Ectodermal cell (in vitro differentiated cells): Measurements from ENCODE around the gene AAK1.
"Not testable (repeated sequence)": the region's sequence is repeated elsewhere in the genome, so short reads cannot be mapped to it uniquely, and the experiment has no call there.

Experiments used
- H3K27ac ChIP-seq: 2 replicates; pipeline ENCODE4 v1.7.0; 2013; ENCODE audit warnings: mild to moderate bottlenecking, low read depth, low read length; ENCODE audit not compliant: insufficient read depth, poor library complexity, severe bottlenecking
- H3K27me3 ChIP-seq: 2 replicates; pipeline ENCODE4 v1.7.0; 2013; ENCODE audit warnings: mild to moderate bottlenecking, low read length; ENCODE audit not compliant: insufficient read depth, control insufficient read depth, poor library complexity, severe bottlenecking
- H3K36me3 ChIP-seq: one replicate; pipeline ENCODE4 v1.7.0; 2013; ENCODE audit warnings: low read length; ENCODE audit not compliant: control insufficient read depth, insufficient read depth
- H3K4me1 ChIP-seq: one replicate; pipeline ENCODE4 v1.7.0; 2013; ENCODE audit warnings: low read length; ENCODE audit not compliant: control insufficient read depth, insufficient read depth
- H3K4me3 ChIP-seq: 2 replicates; pipeline ENCODE4 v1.7.0; 2013; ENCODE audit warnings: low read depth, low read length, control low read depth; ENCODE audit not compliant: insufficient read depth
- H3K9me3 ChIP-seq: 2 replicates; pipeline ENCODE4 v1.7.0; 2013; ENCODE audit warnings: mild to moderate bottlenecking, low read length, moderate library complexity; ENCODE audit not compliant: control insufficient read depth
- WGBS, 2 experiments: methylation state at CpG; one replicate each; pipeline ENCODE4 v1.1.7; 2013; ENCODE audit warnings: missing lambda C conversion rate in 2 of 2; 5-methylcytosine and 5-hydroxymethylcytosine counted together

Gene AAK1

DNA sequence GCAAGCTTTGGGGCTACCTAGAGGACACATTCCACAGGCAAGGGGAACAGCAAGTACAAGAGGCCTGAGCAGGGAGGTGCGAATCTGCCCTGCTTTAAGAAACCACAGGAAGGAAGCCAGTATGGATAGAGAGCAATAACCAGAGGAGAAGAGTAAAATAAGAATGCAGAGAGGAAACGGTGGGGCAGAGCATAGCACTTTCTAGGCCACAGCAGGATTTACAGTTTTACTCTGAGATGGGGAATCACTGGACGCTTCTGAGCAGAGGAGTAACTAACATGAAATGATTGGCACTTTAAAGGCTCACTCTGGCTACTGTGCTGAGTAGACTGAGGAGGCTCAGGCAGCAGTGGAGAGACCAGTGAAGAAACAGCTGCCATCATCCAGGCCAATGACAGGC, 23.8 kb downstream of the AAK1 start:
- Histone ChIP-seq H3K36me3 (no peaks in the 10 kb centered on the region), H3K4me1 (no peaks in the 10 kb centered on the region), H3K27ac (no peak overlapping the region), H3K27me3 (no peaks in the 10 kb centered on the region), H3K9me3 (no peaks in the 10 kb centered on the region), H3K4me3 (no peak overlapping the region)
- 86% methylated on average over 3 of the region's 3 CpGs for WGBS, 2 experiments

GRCh38 chr2:69618362-69618761, 25.2 kb downstream of the AAK1 start:
- no peaks in the 10 kb centered on the region for H3K4me1 ChIP-seq
- no peaks in the 10 kb centered on the region for H3K36me3 ChIP-seq
- H3K9me3 ChIP-seq, result no peaks in the 10 kb centered on the region
- H3K27me3 ChIP-seq, result no peaks in the 10 kb centered on the region
- 87 to 89% methylated on average over 5 of the region's 5 CpGs for WGBS, 2 experiments
- no peak overlapping the region for H3K4me3 ChIP-seq
- H3K27ac ChIP-seq, result no peak overlapping the region

DNA sequence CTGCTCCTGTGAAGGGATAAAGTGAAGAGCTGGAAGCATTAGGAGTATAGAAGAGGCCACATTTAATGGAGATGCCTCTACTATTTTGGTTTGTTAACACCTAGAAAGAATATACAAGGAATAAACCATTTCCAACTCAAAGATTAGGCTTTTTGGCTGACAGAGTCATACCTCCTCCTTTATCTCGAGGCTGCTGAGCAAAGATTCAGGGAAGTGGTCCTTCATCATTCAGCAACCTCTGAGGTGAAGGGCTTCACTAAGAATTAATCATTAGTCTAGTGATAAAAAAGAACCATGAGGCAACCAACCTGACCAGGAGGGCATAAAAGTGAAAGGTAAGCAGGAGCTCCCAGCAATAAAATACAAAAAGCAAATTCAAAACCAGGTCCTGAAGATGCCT, 25.8 kb downstream of the AAK1 start:
- Histone ChIP-seq H3K27me3 (no peaks in the 10 kb centered on the region), H3K36me3 (no peaks in the 10 kb centered on the region), H3K4me1 (no peaks in the 10 kb centered on the region), H3K27ac (no peak overlapping the region), H3K4me3 (no peak overlapping the region), H3K9me3 (no peaks in the 10 kb centered on the region)
- 100% methylated on average over 1 of the region's 1 CpG for WGBS, 2 experiments

DNA sequence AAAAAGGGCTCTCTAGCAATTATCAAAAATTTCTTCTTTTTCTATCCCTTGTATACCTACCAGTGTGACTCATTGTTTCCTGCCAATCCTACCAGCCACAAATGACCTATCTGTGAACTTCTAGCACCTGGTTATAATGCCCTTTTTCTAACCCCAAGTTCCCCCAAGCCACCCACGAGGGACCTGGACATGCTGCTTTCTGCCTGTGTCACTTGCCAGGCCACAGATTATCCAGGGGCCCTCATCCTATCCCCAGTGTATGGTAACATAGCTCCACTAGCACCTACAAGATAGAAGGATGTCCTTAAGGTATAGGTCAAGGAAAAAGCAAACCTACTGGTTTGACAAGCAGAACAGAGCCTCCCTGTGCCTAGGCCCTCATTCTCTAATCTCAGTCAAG, 26.8 kb downstream of the AAK1 start:
- H3K9me3 ChIP-seq, result no peaks in the 10 kb centered on the region
- 89 to 95% methylated on average over 1 of the region's 1 CpG for WGBS, 2 experiments
- no peak overlapping the region for H3K4me3 ChIP-seq
- H3K27me3 ChIP-seq, result no peaks in the 10 kb centered on the region
- no peaks in the 10 kb centered on the region for H3K36me3 ChIP-seq
- H3K4me1 ChIP-seq, result no peaks in the 10 kb centered on the region
- no peak overlapping the region for H3K27ac ChIP-seq

GRCh38 chr2:69615969-69616368, 27.6 kb downstream of the AAK1 start:
- H3K27ac ChIP-seq, result no peak overlapping the region
- H3K36me3 ChIP-seq, result no peaks in the 10 kb centered on the region
- WGBS, 2 experiments, result 97 to 99% methylated on average over 4 of the region's 4 CpGs
- H3K4me3 ChIP-seq, result no peak overlapping the region
- no peaks in the 10 kb centered on the region for H3K4me1 ChIP-seq
- no peaks in the 10 kb centered on the region for H3K27me3 ChIP-seq
- H3K9me3 ChIP-seq, result no peaks in the 10 kb centered on the region

DNA sequence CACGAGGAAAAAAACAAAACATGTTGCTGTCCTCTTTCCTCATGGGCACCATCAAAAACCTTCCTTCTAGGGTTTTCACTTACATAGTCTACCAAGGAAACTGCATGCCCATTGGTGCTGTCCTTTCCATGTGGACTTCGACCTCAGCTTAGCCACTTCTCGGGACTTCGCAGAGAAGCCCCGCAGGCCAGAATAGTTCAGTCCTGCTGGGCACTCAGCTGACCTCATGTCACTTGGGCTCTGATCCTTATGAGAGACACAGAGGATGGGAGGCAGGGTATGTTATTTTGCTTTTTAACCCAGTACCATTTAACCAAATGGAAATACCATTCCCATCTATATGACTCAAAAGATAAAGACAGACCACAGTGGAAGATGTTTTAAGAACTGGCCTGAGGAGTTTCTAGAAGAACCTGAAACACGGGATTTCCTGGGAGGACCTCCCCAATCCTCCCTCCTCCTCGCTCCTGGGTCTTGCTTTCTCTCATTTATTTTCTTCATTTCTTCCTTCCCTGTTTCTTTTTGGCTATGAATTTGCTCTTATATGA, 28.4 kb downstream of the AAK1 start:
- Histone ChIP-seq H3K36me3 (no peaks in the 10 kb centered on the region), H3K9me3 (no peaks in the 10 kb centered on the region), H3K4me1 (no peaks in the 10 kb centered on the region), H3K27me3 (no peaks in the 10 kb centered on the region), H3K4me3 (no peak overlapping the region), H3K27ac (no peak overlapping the region)
- 94% methylated on average over 7 of the region's 7 CpGs for WGBS, 2 experiments

- Histone ChIP-seq H3K27ac (no peak overlapping the region), H3K9me3 (no peaks in the 10 kb centered on the region), H3K4me1 (no peaks in the 10 kb centered on the region), H3K36me3 (no peaks in the 10 kb centered on the region), H3K4me3 (no peak overlapping the region), H3K27me3 (no peaks in the 10 kb centered on the region)
Measured at GRCh38 chr2:69612707-69613106, 30.8 kb downstream of the AAK1 start.

- 96 to 97% methylated on average over 3 of the region's 3 CpGs for WGBS, 2 experiments
- no peaks in the 10 kb centered on the region for H3K4me1 ChIP-seq
- no peak overlapping the region for H3K27ac ChIP-seq
- H3K9me3 ChIP-seq, result no peaks in the 10 kb centered on the region
- H3K4me3 ChIP-seq, result no peak overlapping the region
- no peaks in the 10 kb centered on the region for H3K36me3 ChIP-seq
- no peaks in the 10 kb centered on the region for H3K27me3 ChIP-seq
Measured at GRCh38 chr2:69612200-69612599, 31.3 kb downstream of the AAK1 start.

- H3K4me3 ChIP-seq, result no peak overlapping the region
- H3K4me1 ChIP-seq, result no peaks in the 10 kb centered on the region
- H3K27me3 ChIP-seq, result no peaks in the 10 kb centered on the region
- peaks cover 3% of the 10 kb centered on the region for H3K36me3 ChIP-seq
- H3K9me3 ChIP-seq, result no peaks in the 10 kb centered on the region
- H3K27ac ChIP-seq, result no peak overlapping the region
- 84 to 86% methylated on average over 2 of the region's 2 CpGs for WGBS, 2 experiments
Measured at GRCh38 chr2:69608109-69608508, 35.4 kb downstream of the AAK1 start.

GRCh38 chr2:69606771-69607170, 36.8 kb downstream of the AAK1 start:
- not testable (repeated sequence) for H3K4me3 ChIP-seq, H3K4me1 ChIP-seq, H3K27ac ChIP-seq, H3K9me3 ChIP-seq, H3K36me3 ChIP-seq, H3K27me3 ChIP-seq
- 90 to 93% methylated on average over 7 of the region's 7 CpGs for WGBS, 2 experiments

DNA sequence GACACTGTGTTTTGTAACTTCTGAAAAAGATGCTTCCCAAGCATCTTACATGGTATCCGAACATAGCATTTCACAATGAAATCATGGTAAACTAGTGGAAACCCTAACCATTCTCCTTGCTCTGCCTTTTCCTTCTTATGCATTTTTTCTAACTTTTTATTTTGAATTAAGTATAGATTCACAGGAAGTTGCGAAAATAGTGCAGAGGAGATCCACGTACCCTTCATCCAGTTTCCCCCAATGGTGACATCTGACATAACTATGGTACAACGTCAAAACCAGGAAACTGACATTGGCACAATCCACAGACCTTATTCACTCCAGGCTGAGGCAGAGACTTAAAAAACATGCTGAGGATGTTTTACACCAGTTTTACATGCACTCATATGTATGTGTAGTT, 38.3 kb downstream of the AAK1 start:
- Histone ChIP-seq H3K27ac (no peak overlapping the region), H3K36me3 (peaks cover 3% of the 10 kb centered on the region), H3K4me3 (no peak overlapping the region), H3K27me3 (no peaks in the 10 kb centered on the region), H3K9me3 (no peaks in the 10 kb centered on the region), H3K4me1 (no peaks in the 10 kb centered on the region)
- 96 to 97% methylated on average over 4 of the region's 4 CpGs for WGBS, 2 experiments
